Measurements from ENCODE around the gene SPPL2C. TPM values are rescaled to one million over a fixed set of nuclear protein-coding genes. Genes with fewer than 3 reads are reported as not detected.

Gene SPPL2C, protein sequence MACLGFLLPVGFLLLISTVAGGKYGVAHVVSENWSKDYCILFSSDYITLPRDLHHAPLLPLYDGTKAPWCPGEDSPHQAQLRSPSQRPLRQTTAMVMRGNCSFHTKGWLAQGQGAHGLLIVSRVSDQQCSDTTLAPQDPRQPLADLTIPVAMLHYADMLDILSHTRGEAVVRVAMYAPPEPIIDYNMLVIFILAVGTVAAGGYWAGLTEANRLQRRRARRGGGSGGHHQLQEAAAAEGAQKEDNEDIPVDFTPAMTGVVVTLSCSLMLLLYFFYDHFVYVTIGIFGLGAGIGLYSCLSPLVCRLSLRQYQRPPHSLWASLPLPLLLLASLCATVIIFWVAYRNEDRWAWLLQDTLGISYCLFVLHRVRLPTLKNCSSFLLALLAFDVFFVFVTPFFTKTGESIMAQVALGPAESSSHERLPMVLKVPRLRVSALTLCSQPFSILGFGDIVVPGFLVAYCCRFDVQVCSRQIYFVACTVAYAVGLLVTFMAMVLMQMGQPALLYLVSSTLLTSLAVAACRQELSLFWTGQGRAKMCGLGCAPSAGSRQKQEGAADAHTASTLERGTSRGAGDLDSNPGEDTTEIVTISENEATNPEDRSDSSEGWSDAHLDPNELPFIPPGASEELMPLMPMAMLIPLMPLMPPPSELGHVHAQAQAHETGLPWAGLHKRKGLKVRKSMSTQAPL
- total RNA-seq: not detected
- total RNA-seq (2013): not detected
- total RNA-seq: 0 to 0.07 (median 0) reads per million in 29 experiments

DNA sequence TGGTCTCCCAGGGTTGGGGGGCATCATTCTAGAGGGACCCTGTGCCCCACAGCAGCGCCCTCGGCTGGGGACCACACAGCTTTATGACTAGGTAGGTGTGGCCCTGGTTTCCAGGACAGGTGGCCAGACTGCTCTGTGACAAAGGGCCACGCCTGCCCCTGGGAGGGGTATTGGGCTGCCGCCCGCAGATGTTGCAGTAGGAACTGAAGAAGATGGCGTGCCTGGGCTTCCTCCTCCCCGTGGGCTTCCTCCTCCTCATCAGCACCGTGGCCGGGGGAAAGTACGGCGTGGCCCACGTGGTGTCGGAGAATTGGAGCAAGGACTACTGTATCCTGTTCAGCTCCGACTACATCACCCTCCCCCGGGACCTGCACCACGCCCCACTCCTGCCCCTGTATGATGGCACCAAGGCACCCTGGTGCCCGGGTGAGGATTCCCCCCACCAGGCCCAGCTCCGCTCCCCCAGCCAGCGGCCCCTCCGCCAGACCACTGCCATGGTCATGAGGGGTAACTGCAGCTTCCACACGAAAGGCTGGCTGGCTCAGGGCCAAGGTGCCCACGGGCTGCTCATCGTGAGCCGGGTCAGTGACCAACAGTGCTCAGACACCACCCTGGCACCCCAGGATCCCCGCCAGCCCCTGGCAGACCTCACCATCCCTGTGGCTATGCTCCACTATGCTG, at the start of gene SPPL2C:
TSS of gene SPPL2C (plus strand) at position 187 of the 681 bp plus-strand sequence. CDS start at position 213, 26 bp downstream.
- H3K27me3 Mint-ChIP-seq: peaks cover 2 to 4% of the 10 kb centered on the region in 2 donors
- CTCF ChIA-PET: no interaction called here
- H3K27me3 ChIP-seq (replicated peaks in 1 of 2; ENCODE audit: control insufficient read depth in 2 of 2, extremely low read depth in 1 of 2, insufficient read depth in 2 of 2, low read length in 1 of 2): peaks cover 0 to 28% of the 10 kb centered on the region in 2 experiments
- no peak within 1 kb of the TSS for H3K27ac Mint-ChIP-seq
- WGBS (ENCODE audit: insufficient coverage): 86% methylated on average over 20 of the region's 25 CpGs
- H3K4me1 Mint-ChIP-seq: no peaks in the 10 kb centered on the region
- H3K36me3 ChIP-seq (ENCODE audit: control insufficient read depth in 2 of 2, extremely low read depth in 1 of 2, insufficient read depth in 1 of 2, low read length in 1 of 2): no peaks in the 10 kb centered on the region
- DNase-seq: no peak
- no peak for ATAC-seq (replicated peaks in 1 of 4)
- POLR2A ChIA-PET: no interaction called here
- H3K27ac ChIP-seq (ENCODE audit: low read length): no peak within 1 kb of the TSS
- H3K4me1 ChIP-seq (ENCODE audit: control insufficient read depth in 1 of 2, extremely low read depth in 1 of 2, insufficient read depth in 2 of 2, low read length in 2 of 2): no peaks in the 10 kb centered on the region
- H3K36me3 Mint-ChIP-seq: no peaks in the 10 kb centered on the region
- H3K4me3 Mint-ChIP-seq: no peak within 1 kb of the TSS
- H3K4me3 ChIP-seq (ENCODE audit: control insufficient read depth in 1 of 2, extremely low read depth in 1 of 2, low read length in 1 of 2): no peak within 1 kb of the TSS
- H3K9me3 Mint-ChIP-seq: no peaks in the 10 kb centered on the region
- H3K9me3 ChIP-seq: no peaks in the 10 kb centered on the region

DNA sequence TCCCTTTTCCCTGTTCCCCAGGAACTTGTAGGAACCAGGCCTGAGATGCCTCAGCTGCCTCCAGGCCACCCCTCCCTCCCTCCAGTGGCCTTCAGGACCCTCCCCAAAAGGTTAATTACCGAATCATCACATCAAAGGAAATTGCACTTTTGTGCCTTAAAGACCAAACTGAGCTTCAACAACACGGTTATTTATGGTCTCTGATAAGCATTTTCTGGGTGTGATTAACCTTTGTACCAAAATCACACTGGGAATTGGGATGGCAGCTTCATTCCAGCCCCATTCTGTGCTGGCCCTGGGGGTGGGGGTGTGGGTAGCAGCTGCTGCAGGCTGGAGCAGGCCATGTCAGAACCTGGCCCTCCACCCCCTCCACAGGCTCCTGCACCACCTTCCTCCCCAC, 43.9 kb upstream of the SPPL2C start:
- ChIA-PET POLR2A (no interaction called here), CTCF (no interaction called here)
- H3K9me3 Mint-ChIP-seq: no peaks in the 10 kb centered on the region
- peaks cover 2 to 33% of the 10 kb centered on the region in 2 experiments for H3K27me3 ChIP-seq (replicated peaks in 1 of 2; ENCODE audit: control insufficient read depth in 2 of 2, extremely low read depth in 1 of 2, insufficient read depth in 2 of 2, low read length in 1 of 2)
- DNase-seq: no peak
- no peak overlapping the region for H3K27ac Mint-ChIP-seq
- H3K4me1 ChIP-seq (ENCODE audit: control insufficient read depth in 1 of 2, extremely low read depth in 1 of 2, insufficient read depth in 2 of 2, low read length in 2 of 2): no peaks in the 10 kb centered on the region
- H3K36me3 ChIP-seq (ENCODE audit: control insufficient read depth in 2 of 2, extremely low read depth in 1 of 2, insufficient read depth in 1 of 2, low read length in 1 of 2): no peaks in the 10 kb centered on the region
- H3K27me3 Mint-ChIP-seq: peaks cover 32 to 35% of the 10 kb centered on the region in 2 donors
- no peak for ATAC-seq (replicated peaks in 1 of 4)
- H3K4me3 ChIP-seq (ENCODE audit: control insufficient read depth in 1 of 2, extremely low read depth in 1 of 2, low read length in 1 of 2): no peak overlapping the region
- WGBS (ENCODE audit: insufficient coverage): no CpG with 5 or more reads among the region's 2 CpGs
- H3K9me3 ChIP-seq: no peaks in the 10 kb centered on the region
- H3K4me3 Mint-ChIP-seq: no peak overlapping the region
- H3K27ac ChIP-seq (ENCODE audit: low read length): no peak overlapping the region
- no peaks in the 10 kb centered on the region for H3K36me3 Mint-ChIP-seq
- no peaks in the 10 kb centered on the region for H3K4me1 Mint-ChIP-seq

DNA sequence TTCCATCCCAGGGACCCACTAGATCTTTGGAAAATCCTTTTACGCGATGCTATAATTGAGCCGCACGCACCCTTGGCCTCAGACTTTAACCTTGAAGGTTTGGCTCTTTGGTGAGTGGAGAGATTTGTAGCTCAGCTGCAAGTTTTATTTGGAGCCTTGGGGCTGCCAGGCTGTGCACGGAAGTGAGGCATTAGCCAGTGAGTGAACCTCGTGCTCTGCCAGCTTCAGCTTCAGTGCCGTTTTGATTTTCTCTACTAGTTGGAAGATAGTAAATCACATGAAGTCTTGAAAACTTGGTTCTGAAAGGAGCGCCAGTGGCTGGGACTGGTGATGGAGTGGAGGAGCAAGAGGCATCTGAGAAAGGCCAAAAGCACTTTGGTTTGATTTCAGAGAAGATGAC, 43.3 kb upstream of the SPPL2C start:
- ATAC-seq (replicated peaks in 1 of 4) (no peak), DNase-seq (no peak)
- ChIA-PET CTCF (no interaction called here), POLR2A (no interaction called here)
- H3K4me1 ChIP-seq (ENCODE audit: control insufficient read depth in 1 of 2, extremely low read depth in 1 of 2, insufficient read depth in 2 of 2, low read length in 2 of 2): no peaks in the 10 kb centered on the region
- 56% methylated on average over 3 of the region's 8 CpGs for WGBS (ENCODE audit: insufficient coverage)
- Mint-ChIP-seq H3K4me3 (no peak overlapping the region), H3K36me3 (no peaks in the 10 kb centered on the region), H3K4me1 (no peaks in the 10 kb centered on the region), H3K27me3 (peaks cover 32 to 39% of the 10 kb centered on the region in 2 donors), H3K9me3 (no peaks in the 10 kb centered on the region), H3K27ac (no peak overlapping the region)
- peaks cover 2 to 30% of the 10 kb centered on the region in 2 experiments for H3K27me3 ChIP-seq (replicated peaks in 1 of 2; ENCODE audit: control insufficient read depth in 2 of 2, extremely low read depth in 1 of 2, insufficient read depth in 2 of 2, low read length in 1 of 2)
- no peak overlapping the region for H3K27ac ChIP-seq (ENCODE audit: low read length)
- H3K9me3 ChIP-seq: no peaks in the 10 kb centered on the region
- no peak overlapping the region for H3K4me3 ChIP-seq (ENCODE audit: control insufficient read depth in 1 of 2, extremely low read depth in 1 of 2, low read length in 1 of 2)
- H3K36me3 ChIP-seq (ENCODE audit: control insufficient read depth in 2 of 2, extremely low read depth in 1 of 2, insufficient read depth in 1 of 2, low read length in 1 of 2): no peaks in the 10 kb centered on the region

DNA sequence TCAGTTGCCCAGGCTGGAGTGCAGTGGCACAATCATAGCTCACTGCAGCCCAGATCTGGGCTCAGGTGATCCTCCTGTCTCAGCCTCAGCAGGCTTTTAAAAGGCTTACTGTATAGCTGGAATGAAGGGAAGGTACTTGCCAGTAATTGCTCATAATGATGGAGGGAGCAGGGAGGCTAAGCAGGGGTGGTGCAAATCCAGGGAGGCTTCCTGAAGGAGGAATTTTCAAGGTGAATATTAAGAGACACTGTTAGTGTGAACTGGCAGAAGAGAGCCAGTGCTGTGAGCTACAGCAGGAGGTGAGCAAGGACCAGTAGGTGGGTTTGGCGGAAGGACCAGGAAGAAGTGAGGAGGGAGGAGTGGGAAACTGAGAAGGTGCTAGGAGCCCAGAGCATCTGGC, 35.8 kb upstream of the SPPL2C start:
- ChIA-PET CTCF (no interaction called here), POLR2A (no interaction called here)
- Histone ChIP-seq H3K27ac (ENCODE audit: low read length) (no peak overlapping the region), H3K4me1 (ENCODE audit: control insufficient read depth in 1 of 2, extremely low read depth in 1 of 2, insufficient read depth in 2 of 2, low read length in 2 of 2) (no peaks in the 10 kb centered on the region), H3K4me3 (ENCODE audit: control insufficient read depth in 1 of 2, extremely low read depth in 1 of 2, low read length in 1 of 2) (no peak overlapping the region), H3K9me3 (no peaks in the 10 kb centered on the region), H3K27me3 (replicated peaks in 1 of 2; ENCODE audit: control insufficient read depth in 2 of 2, extremely low read depth in 1 of 2, insufficient read depth in 2 of 2, low read length in 1 of 2) (peaks cover 0 to 42% of the 10 kb centered on the region in 2 experiments), H3K36me3 (ENCODE audit: control insufficient read depth in 2 of 2, extremely low read depth in 1 of 2, insufficient read depth in 1 of 2, low read length in 1 of 2) (no peaks in the 10 kb centered on the region)
- Mint-ChIP-seq H3K27me3 (peaks cover 22 to 24% of the 10 kb centered on the region in 2 donors), H3K36me3 (no peaks in the 10 kb centered on the region), H3K27ac (no peak overlapping the region), H3K9me3 (no peaks in the 10 kb centered on the region), H3K4me3 (no peak overlapping the region), H3K4me1 (no peaks in the 10 kb centered on the region)
- WGBS (ENCODE audit: insufficient coverage): 100% methylated on average over 1 of the region's 1 CpG
- ATAC-seq (replicated peaks in 1 of 4) (no peak), DNase-seq (no peak)

GRCh38 chr17:45809499-45809898, 35.2 kb upstream of the SPPL2C start:
- Mint-ChIP-seq H3K36me3 (no peaks in the 10 kb centered on the region), H3K27me3 (peaks cover 17 to 18% of the 10 kb centered on the region in 2 donors)

DNA sequence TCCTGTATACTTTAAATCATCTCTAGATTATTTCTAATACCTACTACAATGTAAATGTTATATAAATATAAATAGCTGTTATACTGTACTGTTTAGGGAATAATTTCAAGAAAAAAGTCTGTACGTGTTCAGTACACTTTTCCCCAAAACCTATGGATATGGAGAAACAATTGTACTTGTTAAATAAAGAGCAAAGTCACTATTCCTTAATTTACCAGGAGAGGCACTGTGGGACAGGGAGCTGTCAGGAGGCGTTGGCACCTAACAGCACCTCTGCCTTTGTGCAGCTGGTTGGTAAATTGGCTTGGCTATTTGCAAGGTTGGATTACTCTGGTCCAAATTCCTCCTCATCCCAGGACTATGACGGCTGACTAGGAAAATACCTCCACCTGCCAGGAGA, 32.6 kb upstream of the SPPL2C start:
- ATAC-seq (replicated peaks in 1 of 4): no peak
- no peak for DNase-seq
- H3K27ac ChIP-seq (ENCODE audit: low read length): no peak overlapping the region
- CTCF ChIA-PET: no interaction called here
- H3K4me1 ChIP-seq (ENCODE audit: control insufficient read depth in 1 of 2, extremely low read depth in 1 of 2, insufficient read depth in 2 of 2, low read length in 2 of 2): no peaks in the 10 kb centered on the region
- Mint-ChIP-seq H3K4me1 (no peaks in the 10 kb centered on the region), H3K27me3 (peaks cover 7 to 16% of the 10 kb centered on the region in 2 donors), H3K4me3 (no peak overlapping the region), H3K27ac (no peak overlapping the region), H3K9me3 (no peaks in the 10 kb centered on the region), H3K36me3 (no peaks in the 10 kb centered on the region)
- POLR2A ChIA-PET: interaction anchor here in 1 of 2 donors (0.5 kb wide), 1 partner anchor 446 kb away, joined by 8 read pairs; no protein-coding TSS in a partner anchor
- no peaks in the 10 kb centered on the region for H3K9me3 ChIP-seq
- no peak overlapping the region for H3K4me3 ChIP-seq (ENCODE audit: control insufficient read depth in 1 of 2, extremely low read depth in 1 of 2, low read length in 1 of 2)
- no CpG with 5 or more reads among the region's 3 CpGs for WGBS (ENCODE audit: insufficient coverage)
- no peaks in the 10 kb centered on the region for H3K36me3 ChIP-seq (ENCODE audit: control insufficient read depth in 2 of 2, extremely low read depth in 1 of 2, insufficient read depth in 1 of 2, low read length in 1 of 2)
- H3K27me3 ChIP-seq (replicated peaks in 1 of 2; ENCODE audit: control insufficient read depth in 2 of 2, extremely low read depth in 1 of 2, insufficient read depth in 2 of 2, low read length in 1 of 2): peaks cover 0 to 29% of the 10 kb centered on the region in 2 experiments

More at GRCh38 chr17:45809499-45809898, 35.2 kb upstream of the SPPL2C start:
- ATAC-seq (replicated peaks in 1 of 4) (no peak), DNase-seq (no peak)
- ChIA-PET POLR2A (no interaction called here), CTCF (no interaction called here)
- no peak overlapping the region for H3K4me3 Mint-ChIP-seq
- no peaks in the 10 kb centered on the region for H3K9me3 Mint-ChIP-seq
- Histone ChIP-seq H3K27ac (ENCODE audit: low read length) (no peak overlapping the region), H3K4me1 (ENCODE audit: control insufficient read depth in 1 of 2, extremely low read depth in 1 of 2, insufficient read depth in 2 of 2, low read length in 2 of 2) (no peaks in the 10 kb centered on the region), H3K4me3 (ENCODE audit: control insufficient read depth in 1 of 2, extremely low read depth in 1 of 2, low read length in 1 of 2) (no peak overlapping the region), H3K36me3 (ENCODE audit: control insufficient read depth in 2 of 2, extremely low read depth in 1 of 2, insufficient read depth in 1 of 2, low read length in 1 of 2) (no peaks in the 10 kb centered on the region), H3K9me3 (no peaks in the 10 kb centered on the region), H3K27me3 (replicated peaks in 1 of 2; ENCODE audit: control insufficient read depth in 2 of 2, extremely low read depth in 1 of 2, insufficient read depth in 2 of 2, low read length in 1 of 2) (peaks cover 0 to 42% of the 10 kb centered on the region in 2 experiments)
- WGBS (ENCODE audit: insufficient coverage): 85% methylated on average over 6 of the region's 15 CpGs
- no peak overlapping the region for H3K27ac Mint-ChIP-seq
- H3K4me1 Mint-ChIP-seq: no peaks in the 10 kb centered on the region
